Stimulated activated CD8-positive, alpha-beta memory T cell treated with anti-CD3 and anti-CD28 coated beads, Interleukin-4, amount 100 ng/mL, for 4 hours (primary cell): Measurements from ENCODE around the gene ZDHHC16.

Experiments used
- DNase-seq, 2 donors: peaks; one replicate each; pipeline ENCODE4 v3.0.0-alpha.2; 2020; ENCODE audit warnings: low read depth in 2 of 2, low spot score in 1 of 2

Gene ZDHHC16

DNA sequence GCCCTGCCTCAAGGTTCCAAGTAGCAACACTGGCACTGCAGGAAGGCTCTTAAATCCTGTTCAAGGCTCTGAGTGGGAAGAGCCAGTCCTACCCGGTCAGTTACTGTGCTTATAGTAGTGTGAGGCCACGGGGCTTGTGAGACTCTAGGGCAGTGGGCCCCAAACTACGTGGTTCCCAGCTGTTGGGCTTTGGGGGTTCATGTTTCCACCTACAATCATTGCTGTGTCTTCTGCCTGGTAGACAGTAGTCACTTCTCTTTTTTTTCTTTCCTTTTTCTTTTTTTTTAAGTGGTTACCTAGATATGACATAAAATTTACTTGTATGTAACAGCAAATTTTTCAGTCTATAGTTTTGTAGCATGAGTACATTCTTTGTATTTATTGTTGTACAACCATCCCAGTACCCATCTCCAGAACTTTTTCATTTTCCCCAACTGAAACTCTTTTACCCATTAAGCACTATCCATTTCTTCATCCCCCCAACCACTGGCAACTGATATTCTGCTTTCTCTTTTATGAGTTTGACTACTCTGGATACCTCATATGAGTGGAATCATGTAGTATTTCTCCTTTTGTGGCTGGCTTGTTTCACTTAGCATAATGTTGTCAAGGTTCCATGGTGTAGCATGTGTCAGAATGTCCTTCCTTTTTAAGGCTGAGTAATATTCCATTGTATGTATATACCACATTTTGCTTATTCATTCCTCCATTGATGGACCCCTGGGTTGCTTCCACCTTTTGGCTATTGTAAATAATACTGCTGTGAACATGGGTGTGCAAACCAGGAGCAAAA is 60.4 kb downstream of the ZDHHC16 start:
- no peak for DNase-seq
